HEK293 (cell line): ENCODE results near the gene ANO3.

Experiments
- CTCF ChIA-PET: fragments of 350-600 bp; formaldehyde crosslinking; extraction: SDS; loops from one replicate; lab custom pipeline; 2021; ENCODE audit warnings: antibody characterized with exemption; lab: Yijun Ruan, JAX
- POLR2A ChIA-PET: fragments of 300-600 bp; formaldehyde crosslinking; extraction: SDS; loops from one replicate; lab custom pipeline; 2020; ENCODE audit warnings: antibody characterized with exemption, inconsistent platforms; lab: Yijun Ruan, JAX
- H3K27ac ChIP-seq: fragments of 200-500 bp; sonication (Bioruptor generic); 2 replicates; pipeline ENCODE4 v1.5.1; 2014; ENCODE audit warnings: low read depth, low read length, control low read depth, inconsistent platforms; ENCODE audit errors: extremely low read depth
- H3K36me3 ChIP-seq, 2 experiments: fragments of 200-500 bp in 1 of 2; sonication (Bioruptor generic) in 1 of 2; 1 replicate in 1 of 2; 2 replicates in 1 of 2; pipeline ENCODE4 v1.5.1; 2014 to 2017; ENCODE audit warnings: inconsistent platforms in 2 of 2, low read length in 2 of 2; ENCODE audit not compliant: control insufficient read depth in 2 of 2, insufficient read depth in 1 of 2
- H3K4me1 ChIP-seq: fragments of 200-500 bp; sonication (Bioruptor generic); 2 replicates; pipeline ENCODE4 v1.5.1; 2014; ENCODE audit warnings: mild to moderate bottlenecking, low read length, inconsistent platforms; ENCODE audit not compliant: control insufficient read depth, insufficient read depth
- H3K4me3 ChIP-seq: 2 replicates; pipeline ENCODE4 v1.5.1; 2011; ENCODE audit warnings: low read depth, mild to moderate bottlenecking, control low read depth, low read length, moderate library complexity
- H3K9me3 ChIP-seq: fragments of 200-500 bp; sonication (Bioruptor generic); 2 replicates; pipeline ENCODE4 v1.5.1; 2014; ENCODE audit warnings: low read depth, low read length, inconsistent platforms; ENCODE audit not compliant: control insufficient read depth, insufficient read depth
- BCL6B ChIP-seq: fragments of 450-650 bp; formaldehyde crosslinking; IDR thresholded peaks from 2 replicates; pipeline ENCODE4 v1.5.1; 2017; ENCODE audit warnings: missing biosample characterization, missing genetic modification characterization
- CTCF ChIP-seq: fragments of 450-650 bp; formaldehyde crosslinking; IDR thresholded peaks from 2 replicates; pipeline ENCODE4 v1.5.1; 2016; ENCODE audit warnings: missing biosample characterization, missing genetic modification characterization
- GLI4 ChIP-seq: fragments of 450-650 bp; formaldehyde crosslinking; IDR thresholded peaks from 2 replicates; pipeline ENCODE4 v1.5.1; 2016; ENCODE audit warnings: missing biosample characterization, missing genetic modification characterization
- GLIS1 ChIP-seq: fragments of 450-650 bp; formaldehyde crosslinking; IDR thresholded peaks from 2 replicates; pipeline ENCODE4 v1.5.1; 2016; ENCODE audit warnings: missing biosample characterization, missing genetic modification characterization
- GLIS2 ChIP-seq: fragments of 450-650 bp; formaldehyde crosslinking; IDR thresholded peaks from 2 replicates; pipeline ENCODE4 v1.5.1; 2016; ENCODE audit warnings: missing biosample characterization, missing genetic modification characterization
- KLF16 ChIP-seq: fragments of 450-650 bp; formaldehyde crosslinking; IDR thresholded peaks from 2 replicates; pipeline ENCODE4 v1.5.1; 2017; ENCODE audit warnings: missing biosample characterization, missing genetic modification characterization
- PATZ1 ChIP-seq: fragments of 450-650 bp; formaldehyde crosslinking; IDR thresholded peaks from 2 replicates; pipeline ENCODE4 v1.5.1; 2016; ENCODE audit warnings: missing biosample characterization, missing genetic modification characterization
- PRDM1 ChIP-seq: fragments of 450-650 bp; formaldehyde crosslinking; IDR thresholded peaks from 2 replicates; pipeline ENCODE4; 2016; ENCODE audit warnings: missing biosample characterization, missing genetic modification characterization
- REST ChIP-seq: fragments of 450-650 bp; formaldehyde crosslinking; IDR thresholded peaks from 2 replicates; pipeline ENCODE4 v1.5.1; 2016; ENCODE audit warnings: missing biosample characterization, missing genetic modification characterization
- SALL2 ChIP-seq: fragments of 450-650 bp; formaldehyde crosslinking; IDR thresholded peaks from 2 replicates; pipeline ENCODE4 v1.5.0; 2017; ENCODE audit warnings: missing biosample characterization, mild to moderate bottlenecking, missing genetic modification characterization, borderline replicate concordance
- ZBTB26 ChIP-seq: fragments of 450-650 bp; formaldehyde crosslinking; optimal IDR thresholded peaks from 2 replicates; pipeline ENCODE3; 2016; ENCODE audit warnings: missing biosample characterization, mild to moderate bottlenecking, missing genetic modification characterization
- ZFP3 ChIP-seq: fragments of 450-650 bp; formaldehyde crosslinking; IDR thresholded peaks from 2 replicates; pipeline ENCODE4 v1.5.1; 2016; ENCODE audit warnings: low read depth, missing biosample characterization, missing genetic modification characterization
- ZNF10 ChIP-seq: fragments of 450-650 bp; formaldehyde crosslinking; IDR thresholded peaks from 2 replicates; pipeline ENCODE4 v1.5.1; 2017; ENCODE audit warnings: missing biosample characterization, missing genetic modification characterization
- ZNF155 ChIP-seq: fragments of 450-650 bp; formaldehyde crosslinking; IDR thresholded peaks from 2 replicates; pipeline ENCODE4 v1.5.1; 2016; ENCODE audit warnings: missing biosample characterization, missing genetic modification characterization
- ZNF274 ChIP-seq, 2 experiments: fragments of 200-500 bp in 1 of 2; fragments of 450-650 bp in 1 of 2; sonication (Bioruptor generic) in 1 of 2; formaldehyde crosslinking in 1 of 2; IDR thresholded peaks; 2 replicates each; pipeline versions ENCODE4 v1.5.1 to v1.6.1; 2014 to 2016; ENCODE audit warnings: borderline replicate concordance in 1 of 2, inconsistent platforms in 1 of 2, low read length in 1 of 2, missing biosample characterization in 1 of 2, missing genetic modification characterization in 1 of 2
- ZNF311 ChIP-seq: fragments of 450-650 bp; formaldehyde crosslinking; IDR thresholded peaks from 2 replicates; pipeline ENCODE4 v1.5.1; 2017; ENCODE audit warnings: missing biosample characterization, missing genetic modification characterization, borderline replicate concordance
- ZNF530 ChIP-seq: fragments of 450-650 bp; formaldehyde crosslinking; IDR thresholded peaks from 2 replicates; pipeline ENCODE4 v1.5.1; 2016; ENCODE audit warnings: low read depth, missing biosample characterization, missing genetic modification characterization
- ZNF677 ChIP-seq: fragments of 450-650 bp; IDR thresholded peaks from 2 replicates; pipeline ENCODE4 v1.5.0; 2018; ENCODE audit warnings: missing biosample characterization, mild to moderate bottlenecking, missing genetic modification characterization, moderate library complexity
- ZNF843 ChIP-seq: fragments of 450-650 bp; formaldehyde crosslinking; IDR thresholded peaks from 2 replicates; pipeline ENCODE4 v1.5.1; 2016; ENCODE audit warnings: missing biosample characterization, missing genetic modification characterization

Gene ANO3

GRCh38 chr11:26399336-26399735, 67.4 kb downstream of the ANO3 start:
- ChIA-PET CTCF (no interaction called here), POLR2A (no interaction called here)
- Histone ChIP-seq H3K9me3 (no peaks in the 10 kb centered on the region), H3K4me3 (no peak overlapping the region), H3K36me3 (no peaks in the 10 kb centered on the region), H3K27ac (no peak overlapping the region), H3K4me1 (no peaks in the 10 kb centered on the region)
- TF ChIP-seq GLIS1 (tag by site-specific recombination) (no peak), CTCF (tag by site-specific recombination) (no peak), SALL2 (tag by site-specific recombination) (no peak), PATZ1 (tag by site-specific recombination) (no peak), ZNF530 (tag by site-specific recombination) (no peak), ZNF677 (no peak), GLI4 (tag by site-specific recombination) (no peak), BCL6B (tag by site-specific recombination) (no peak), ZNF155 (tag by site-specific recombination) (no peak), PRDM1 (no peak), ZNF311 (no peak), ZFP3 (tag by site-specific recombination) (no peak), ZNF843 (tag by site-specific recombination) (no peak), GLIS2 (no peak), REST (no peak)

GRCh38 chr11:26410706-26411366, 78.9 kb downstream of the ANO3 start:
- no peaks in the 10 kb centered on the region for H3K36me3 ChIP-seq
- no peaks in the 10 kb centered on the region for H3K9me3 ChIP-seq
- H3K4me3 ChIP-seq, result no peak overlapping the region
- CTCF ChIA-PET, result no interaction called here
- no peaks in the 10 kb centered on the region for H3K4me1 ChIP-seq
- H3K27ac ChIP-seq, result no peak overlapping the region
- TF ChIP-seq ZBTB26 (tag by site-specific recombination) (no peak), KLF16 (tag by site-specific recombination) (no peak), ZNF274 (IDR thresholded peaks at IDR 0.05; ENCODE audit: low read length) (no peak), ZNF274 (tag by site-specific recombination; IDR thresholded peaks at IDR 0.05; ENCODE audit: borderline replicate concordance) (no peak), ZNF10 (no peak), ZNF155 (tag by site-specific recombination) (no peak)
- POLR2A ChIA-PET, result no interaction called here
